Trophoblast cell (in vitro differentiated cells and primary cell): ENCODE data around the gene MSH3.

ENCODE experiments used
- DNase-seq, 2 donors: peaks; one replicate each; pipeline ENCODE4 v3.0.0-alpha.2; 2016
- H2AFZ ChIP-seq: 2 replicates; pipeline ENCODE4 v1.6.1; 2013; ENCODE audit warnings: low read length, moderate library complexity, mild to moderate bottlenecking; ENCODE audit not compliant: insufficient read depth, poor library complexity
- H2AK5ac ChIP-seq: 2 replicates; pipeline ENCODE4 v1.6.1; 2013; ENCODE audit warnings: mild to moderate bottlenecking, low read length
- H2BK120ac ChIP-seq: 2 replicates; pipeline ENCODE4 v1.6.1; 2013; ENCODE audit warnings: low read length, mild to moderate bottlenecking, moderate library complexity; ENCODE audit not compliant: insufficient read depth, poor library complexity
- H2BK12ac ChIP-seq: 2 replicates; pipeline ENCODE4 v1.6.1; 2013; ENCODE audit warnings: mild to moderate bottlenecking, low read length, moderate library complexity
- H2BK5ac ChIP-seq: 2 replicates; pipeline ENCODE4 v1.6.1; 2013; ENCODE audit warnings: low read length, low read depth, moderate library complexity, mild to moderate bottlenecking; ENCODE audit not compliant: poor library complexity
- H3K14ac ChIP-seq: 2 replicates; pipeline ENCODE4 v1.6.1; 2013; ENCODE audit warnings: mild to moderate bottlenecking, low read length
- H3K18ac ChIP-seq: 2 replicates; pipeline ENCODE4 v1.6.1; 2013; ENCODE audit warnings: mild to moderate bottlenecking, low read length
- H3K23ac ChIP-seq: 2 replicates; pipeline ENCODE4 v1.6.1; 2013; ENCODE audit warnings: low read length
- H3K27ac ChIP-seq: 2 replicates; pipeline ENCODE4 v1.5.1; 2013; ENCODE audit warnings: low read depth, mild to moderate bottlenecking, inconsistent platforms, low read length, moderate library complexity
- H3K27me3 ChIP-seq: 2 replicates; pipeline ENCODE4 v1.6.1; 2013; ENCODE audit warnings: inconsistent platforms, mild to moderate bottlenecking, low read length, moderate library complexity; ENCODE audit not compliant: insufficient read depth
- H3K36me3 ChIP-seq, 2 experiments: 1 replicate in 1 of 2; 2 replicates in 1 of 2; pipeline ENCODE4 v1.6.1; 2013; ENCODE audit warnings: low read length in 2 of 2, mild to moderate bottlenecking in 2 of 2, moderate library complexity in 1 of 2; ENCODE audit not compliant: insufficient read depth in 2 of 2, control insufficient read depth in 1 of 2
- H3K4ac ChIP-seq: 2 replicates; pipeline ENCODE4 v1.6.1; 2013; ENCODE audit warnings: low read depth, mild to moderate bottlenecking, low read length, moderate library complexity
- H3K4me1 ChIP-seq, 2 experiments: 1 replicate in 1 of 2; 2 replicates in 1 of 2; pipeline ENCODE4 v1.6.1; 2013; ENCODE audit warnings: low read length in 2 of 2, mild to moderate bottlenecking in 2 of 2, moderate library complexity in 1 of 2; ENCODE audit not compliant: insufficient read depth in 2 of 2, control insufficient read depth in 1 of 2
- H3K4me2 ChIP-seq: 2 replicates; pipeline ENCODE4 v1.6.1; 2013; ENCODE audit warnings: inconsistent platforms, mild to moderate bottlenecking, low read length, moderate library complexity
- H3K4me3 ChIP-seq: 2 replicates; pipeline ENCODE4 v1.5.1; 2013; ENCODE audit warnings: mild to moderate bottlenecking, low read depth, low read length, inconsistent platforms
- H3K79me1 ChIP-seq: one replicate; pipeline ENCODE4 v1.6.1; 2013; ENCODE audit warnings: low read length
- H3K79me2 ChIP-seq: 2 replicates; pipeline ENCODE4 v1.6.1; 2013; ENCODE audit warnings: low read length, mild to moderate bottlenecking; ENCODE audit not compliant: control insufficient read depth, insufficient read depth, poor library complexity
- H3K9ac ChIP-seq: 2 replicates; pipeline ENCODE4 v1.6.1; 2013; ENCODE audit warnings: mild to moderate bottlenecking, low read length
- H3K9me3 ChIP-seq: 2 replicates; pipeline ENCODE4 v1.6.1; 2013; ENCODE audit warnings: low read depth, mild to moderate bottlenecking, control low read depth, inconsistent platforms, low read length; ENCODE audit not compliant: insufficient read depth
- H4K12ac ChIP-seq: 2 replicates; pipeline ENCODE4 v1.6.1; 2013; ENCODE audit warnings: low read depth, mild to moderate bottlenecking, low read length, moderate library complexity
- H4K8ac ChIP-seq: 2 replicates; pipeline ENCODE4 v1.6.1; 2013; ENCODE audit warnings: low read depth, mild to moderate bottlenecking, low read length, moderate library complexity
- H4K91ac ChIP-seq: one replicate; pipeline ENCODE4 v1.6.1; 2013; ENCODE audit warnings: low read depth, mild to moderate bottlenecking, low read length, moderate library complexity
- WGBS: extraction: QIAGEN DNeasy Blood & Tissue Kit; methylation state at CpG from one replicate; pipeline ENCODE4 v1.1.7; 2013; ENCODE audit warnings: missing lambda C conversion rate; ENCODE audit not compliant: insufficient read length, insufficient coverage; ENCODE audit errors: extremely low coverage; 5-methylcytosine and 5-hydroxymethylcytosine counted together

MSH3 gene

GRCh38 chr5:80884929-80885328 is 230.5 kb downstream of the MSH3 start:
- peak; percentile 11 to 67 for DNase-seq
- no peaks in the 10 kb centered on the region for H3K36me3 ChIP-seq
- H3K27ac ChIP-seq, result peak overlapping the region; percentile 78
- no peak overlapping the region for H2AFZ ChIP-seq
- H3K23ac ChIP-seq, result no peak overlapping the region
- peak overlapping the region; percentile 83 for H2BK5ac ChIP-seq
- WGBS, result no CpG with 5 or more reads among the region's 1 CpG
- H4K91ac ChIP-seq, result peak overlapping the region; percentile 47
- H3K4ac ChIP-seq, result no peak overlapping the region
- H3K79me2 ChIP-seq, result no peaks in the 10 kb centered on the region
- no peak overlapping the region for H3K18ac ChIP-seq
- no peak overlapping the region for H3K4me3 ChIP-seq
- peak overlapping the region; percentile 85 for H2BK12ac ChIP-seq
- H3K4me2 ChIP-seq, result peak overlapping the region; percentile 32
- peak overlapping the region; percentile 82 for H3K14ac ChIP-seq
- no peak overlapping the region for H2AK5ac ChIP-seq
- no peak overlapping the region for H3K9ac ChIP-seq
- peak overlapping the region; percentile 87 for H2BK120ac ChIP-seq
- peak overlapping the region; percentile 62 for H4K8ac ChIP-seq
- peaks cover 3 to 17% of the 10 kb centered on the region in 2 experiments for H3K4me1 ChIP-seq
- no peak overlapping the region for H4K12ac ChIP-seq
- peaks cover 15% of the 10 kb centered on the region for H3K79me1 ChIP-seq
- H3K9me3 ChIP-seq, result no peaks in the 10 kb centered on the region
- H3K27me3 ChIP-seq, result no peaks in the 10 kb centered on the region

GRCh38 chr5:80885396-80886000 is 231.0 kb downstream of the MSH3 start:
- Histone ChIP-seq H4K8ac (peak overlapping the region; percentile 56), H3K9me3 (no peaks in the 10 kb centered on the region), H2AK5ac (no peak overlapping the region), H3K36me3 (no peaks in the 10 kb centered on the region), H2BK5ac (peak overlapping the region; percentile 94), H2AFZ (no peak overlapping the region), H3K4me1 (peaks cover 3 to 15% of the 10 kb centered on the region in 2 experiments), H3K4ac (no peak overlapping the region), H3K4me3 (no peak overlapping the region), H3K79me2 (no peaks in the 10 kb centered on the region), H4K12ac (no peak overlapping the region), H3K4me2 (no peak overlapping the region), H3K14ac (no peak overlapping the region), H3K18ac (no peak overlapping the region), H2BK12ac (no peak overlapping the region), H2BK120ac (peak overlapping the region; percentile 87), H3K79me1 (peaks cover 15% of the 10 kb centered on the region), H3K27ac (peak overlapping the region; percentile 78), H3K27me3 (no peaks in the 10 kb centered on the region), H4K91ac (peak overlapping the region; percentile 82), H3K9ac (no peak overlapping the region), H3K23ac (no peak overlapping the region)
- DNase-seq, result peak in 1 of 2 donors; percentile 47

- Histone ChIP-seq H4K91ac (no peak overlapping the region), H3K27ac (no peak overlapping the region), H3K14ac (no peak overlapping the region), H3K9ac (no peak overlapping the region), H3K79me2 (no peaks in the 10 kb centered on the region), H3K4me1 (no peaks in the 10 kb centered on the region), H2AK5ac (no peak overlapping the region), H2BK5ac (no peak overlapping the region), H3K18ac (no peak overlapping the region), H3K36me3 (peaks cover 0 to 2% of the 10 kb centered on the region in 2 experiments), H2AFZ (no peak overlapping the region), H2BK120ac (no peak overlapping the region), H3K23ac (no peak overlapping the region), H3K4me3 (no peak overlapping the region), H3K4me2 (no peak overlapping the region), H3K4ac (no peak overlapping the region), H3K9me3 (no peaks in the 10 kb centered on the region), H4K12ac (no peak overlapping the region), H3K79me1 (peaks cover 4% of the 10 kb centered on the region), H2BK12ac (no peak overlapping the region), H3K27me3 (no peaks in the 10 kb centered on the region), H4K8ac (no peak overlapping the region)
- WGBS, result no CpG with 5 or more reads among the region's 3 CpGs
- no peak for DNase-seq
Measured at GRCh38 chr5:80894083-80894482, 239.6 kb downstream of the MSH3 start.

- DNase-seq, result no peak
- Histone ChIP-seq H3K79me2 (no peaks in the 10 kb centered on the region), H3K4ac (no peak overlapping the region), H3K4me3 (no peak overlapping the region), H2AFZ (no peak overlapping the region), H4K8ac (no peak overlapping the region), H4K12ac (no peak overlapping the region), H3K27ac (no peak overlapping the region), H3K9ac (no peak overlapping the region), H4K91ac (no peak overlapping the region), H3K4me2 (no peak overlapping the region), H3K27me3 (no peaks in the 10 kb centered on the region), H2BK5ac (no peak overlapping the region), H3K36me3 (peaks cover 2 to 3% of the 10 kb centered on the region in 2 experiments), H3K9me3 (no peaks in the 10 kb centered on the region), H3K4me1 (no peaks in the 10 kb centered on the region), H2BK120ac (no peak overlapping the region), H3K14ac (no peak overlapping the region), H3K18ac (no peak overlapping the region), H2AK5ac (no peak overlapping the region), H3K79me1 (peaks cover 4% of the 10 kb centered on the region), H3K23ac (no peak overlapping the region), H2BK12ac (no peak overlapping the region)
- WGBS, result no CpG with 5 or more reads among the region's 2 CpGs
Measured at GRCh38 chr5:80895523-80895922, 241.1 kb downstream of the MSH3 start.
